Measurements from ENCODE around the gene COL2A1. TPM values are rescaled to one million over a fixed set of nuclear protein-coding genes. Genes with fewer than 3 reads are reported as not detected.

COL2A1 gene
- 0.82 TPM for total RNA-seq

- FAIRE-seq = no peak
Measured at GRCh38 chr12:48004053-48004941, at the start of gene COL2A1. Gene COL2A1, minus strand, starts transcription at chr12:48004476. Its CDS starts 155 bp downstream, at chr12:48004321.

DNA sequence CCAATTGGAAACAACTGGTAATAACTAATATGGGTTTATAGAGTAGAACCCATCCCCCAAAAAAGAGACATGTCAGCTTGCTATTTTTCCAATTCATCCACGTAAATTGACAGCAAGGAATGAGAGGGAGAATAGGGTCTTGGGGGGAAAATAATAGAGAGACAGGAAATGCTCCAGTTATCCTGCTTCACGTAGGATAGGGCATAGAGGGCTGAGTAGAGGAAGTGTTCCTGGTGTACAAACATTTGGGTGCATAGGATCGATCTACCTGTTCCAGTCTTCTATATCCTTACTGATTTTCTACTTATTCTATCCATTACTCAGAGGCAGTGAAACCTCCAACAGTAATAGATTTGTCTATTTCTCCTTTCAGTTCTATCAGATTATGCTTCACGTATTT is 49.6 kb upstream of the COL2A1 start:
- no peak for FAIRE-seq
- DNase-seq (ENCODE audit: low spot score in 2 of 2) = no peak

More at GRCh38 chr12:48004053-48004941, at the start of gene COL2A1:
- peak; percentile 33 to 49 for DNase-seq (ENCODE audit: low spot score in 2 of 2)

DNA sequence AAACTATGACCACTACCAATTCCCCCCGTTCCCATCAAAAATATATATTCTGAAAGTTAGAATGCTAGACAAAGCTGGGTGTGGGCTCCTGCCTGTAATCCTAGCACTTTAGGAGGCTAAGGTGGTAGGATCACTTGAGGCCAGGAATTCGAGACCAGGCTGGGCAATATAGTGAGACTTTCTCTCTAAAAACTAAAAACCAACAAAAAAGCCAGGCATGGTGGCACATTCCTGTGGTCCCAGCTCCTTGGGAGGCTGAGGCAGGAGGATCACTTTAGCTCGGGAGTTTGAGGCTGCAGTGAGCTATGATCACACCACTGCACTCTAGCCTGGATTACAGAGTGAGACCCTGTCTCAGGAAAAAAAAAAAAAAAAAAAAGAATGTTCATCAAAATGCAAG is 48.8 kb upstream of the COL2A1 start:
- FAIRE-seq (no peak), DNase-seq (ENCODE audit: low spot score in 2 of 2) (no peak)

DNA sequence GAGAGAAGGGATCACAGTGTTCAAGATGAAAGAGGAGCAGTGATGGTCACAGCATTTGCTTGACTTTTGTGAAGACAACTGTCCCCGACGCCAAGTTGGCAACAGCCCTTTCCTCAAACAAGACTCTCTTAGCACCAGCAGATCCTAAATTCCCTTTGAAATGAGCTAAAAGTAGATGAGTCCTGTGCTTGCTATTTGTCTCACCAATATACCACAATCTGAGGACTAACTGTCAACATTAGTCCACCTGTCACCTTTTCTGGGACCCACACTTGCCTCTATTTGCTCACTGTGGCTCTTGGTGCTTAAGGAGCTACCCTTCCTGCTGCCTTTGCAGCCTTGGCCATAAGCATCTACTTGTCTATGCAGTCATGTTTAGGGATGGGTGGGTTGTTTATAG is 47.4 kb upstream of the COL2A1 start:
- no peak for FAIRE-seq
- DNase-seq (ENCODE audit: low spot score in 2 of 2) = no peak

DNA sequence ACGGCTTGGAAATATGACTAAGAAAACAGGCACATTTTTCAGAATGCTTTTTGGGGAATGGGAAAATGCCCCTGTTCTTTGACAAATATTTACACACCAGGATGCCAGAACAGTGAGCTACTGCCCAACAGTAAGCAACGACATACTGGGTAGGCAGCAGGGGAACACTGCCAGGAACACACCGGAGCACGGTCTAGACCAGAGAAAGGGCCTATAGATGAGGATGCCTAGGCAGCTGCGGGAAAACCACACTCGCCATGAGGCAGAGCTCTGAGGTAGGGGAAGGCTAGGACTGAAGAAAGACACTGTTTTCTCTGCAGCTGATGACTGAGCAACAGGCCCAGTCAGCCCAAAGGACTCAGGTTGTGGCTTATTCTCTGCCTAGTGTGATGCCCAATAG is 45.9 kb upstream of the COL2A1 start:
- DNase-seq (ENCODE audit: low spot score in 2 of 2) (no peak), FAIRE-seq (no peak)

GRCh38 chr12:48045965-48046518 is 41.8 kb upstream of the COL2A1 start:
- DNase-seq (ENCODE audit: low spot score in 2 of 2) (no peak), FAIRE-seq (no peak)

- FAIRE-seq = no peak
- DNase-seq (ENCODE audit: low spot score in 2 of 2) = no peak
Measured at GRCh38 chr12:48045061-48045846, 41.0 kb upstream of the COL2A1 start.

DNA sequence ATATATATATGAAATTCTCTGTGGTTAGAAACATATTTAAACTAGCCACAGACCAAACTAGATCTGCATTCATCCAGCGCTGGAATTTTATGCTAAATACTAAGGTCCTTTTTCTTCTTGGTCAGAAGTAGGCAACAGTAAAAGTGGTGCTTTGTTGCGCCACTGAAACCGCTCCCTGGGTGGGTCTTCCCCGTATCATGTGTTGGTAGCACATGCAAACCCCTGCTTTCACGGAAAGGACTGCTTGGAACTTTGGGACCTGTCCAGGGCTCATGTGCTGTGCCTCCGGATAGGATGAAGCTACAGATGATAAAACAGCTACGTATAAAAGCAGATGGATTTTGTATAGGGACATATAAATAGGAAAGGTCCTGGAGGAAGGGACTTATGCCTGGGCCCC is 40.1 kb upstream of the COL2A1 start:
- DNase-seq (ENCODE audit: low spot score in 2 of 2) (no peak), FAIRE-seq (no peak)

DNA sequence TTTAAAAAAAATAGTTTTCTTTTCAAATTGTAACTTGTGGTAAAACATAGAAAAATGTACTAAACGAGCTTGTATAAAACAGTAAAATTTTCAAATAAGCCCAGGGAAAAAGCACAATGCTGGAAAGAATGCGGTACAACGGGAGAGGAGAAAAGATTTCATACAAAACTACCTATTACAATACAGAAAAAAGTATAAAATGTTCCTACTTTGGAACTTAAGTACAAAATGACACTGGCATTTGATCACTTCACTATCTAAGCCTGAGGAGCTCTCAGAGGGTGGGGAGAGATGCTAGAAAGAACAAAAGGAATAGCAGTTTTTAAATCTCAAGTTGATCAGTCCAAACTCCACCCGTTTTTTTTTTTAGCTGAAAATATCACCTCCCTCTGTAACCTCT is 39.5 kb upstream of the COL2A1 start:
- DNase-seq (ENCODE audit: low spot score in 2 of 2) (no peak), FAIRE-seq (no peak)

- FAIRE-seq = no peak
- no peak for DNase-seq (ENCODE audit: low spot score in 2 of 2)
Measured at GRCh38 chr12:48041591-48042423, 37.5 kb upstream of the COL2A1 start.

DNA sequence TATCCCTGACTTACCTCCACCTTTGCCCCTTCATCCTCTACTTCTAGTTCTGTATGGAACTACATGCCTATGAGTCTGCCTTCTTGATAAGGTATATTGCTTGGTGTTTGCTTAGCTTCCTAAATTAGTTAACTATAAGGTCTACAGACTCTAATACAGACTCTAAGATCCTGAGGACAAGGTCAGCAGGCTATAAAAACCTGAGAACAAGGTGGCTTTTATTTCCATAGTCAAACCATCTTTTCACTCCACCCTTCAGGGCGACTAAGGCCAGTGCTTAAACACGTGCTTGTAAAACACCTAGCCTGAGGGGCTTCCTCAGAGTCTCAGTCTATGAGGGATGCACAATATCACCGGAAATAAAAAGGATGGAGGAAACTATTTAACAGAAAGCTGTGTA is 36.1 kb upstream of the COL2A1 start:
- FAIRE-seq (no peak), DNase-seq (ENCODE audit: low spot score in 2 of 2) (no peak)

DNA sequence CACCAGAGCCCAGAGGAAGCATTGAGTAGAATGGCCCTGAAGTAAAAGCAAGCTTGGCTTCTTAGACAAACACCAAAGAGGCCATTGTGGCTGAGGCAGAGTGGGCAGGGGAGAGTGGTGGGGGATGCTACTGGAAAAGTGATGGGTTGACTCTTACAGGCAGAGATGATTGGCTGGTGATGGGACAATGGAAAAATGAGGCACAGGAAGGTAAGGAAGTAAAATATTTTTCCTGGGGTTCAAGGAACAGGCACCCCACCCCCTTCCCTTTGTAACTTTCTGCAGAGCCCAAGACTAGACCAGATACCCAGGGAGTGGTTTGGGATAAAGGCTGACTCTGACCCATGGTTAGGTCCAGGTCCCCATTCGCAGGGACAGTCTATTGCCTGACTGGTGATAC is 34.9 kb upstream of the COL2A1 start:
- FAIRE-seq = no peak

GRCh38 chr12:48038085-48038484 is 33.8 kb upstream of the COL2A1 start:
- FAIRE-seq = no peak

More for the DNA sequence above, 34.9 kb upstream of the COL2A1 start:
- no peak for DNase-seq (ENCODE audit: low spot score in 2 of 2)

DNA sequence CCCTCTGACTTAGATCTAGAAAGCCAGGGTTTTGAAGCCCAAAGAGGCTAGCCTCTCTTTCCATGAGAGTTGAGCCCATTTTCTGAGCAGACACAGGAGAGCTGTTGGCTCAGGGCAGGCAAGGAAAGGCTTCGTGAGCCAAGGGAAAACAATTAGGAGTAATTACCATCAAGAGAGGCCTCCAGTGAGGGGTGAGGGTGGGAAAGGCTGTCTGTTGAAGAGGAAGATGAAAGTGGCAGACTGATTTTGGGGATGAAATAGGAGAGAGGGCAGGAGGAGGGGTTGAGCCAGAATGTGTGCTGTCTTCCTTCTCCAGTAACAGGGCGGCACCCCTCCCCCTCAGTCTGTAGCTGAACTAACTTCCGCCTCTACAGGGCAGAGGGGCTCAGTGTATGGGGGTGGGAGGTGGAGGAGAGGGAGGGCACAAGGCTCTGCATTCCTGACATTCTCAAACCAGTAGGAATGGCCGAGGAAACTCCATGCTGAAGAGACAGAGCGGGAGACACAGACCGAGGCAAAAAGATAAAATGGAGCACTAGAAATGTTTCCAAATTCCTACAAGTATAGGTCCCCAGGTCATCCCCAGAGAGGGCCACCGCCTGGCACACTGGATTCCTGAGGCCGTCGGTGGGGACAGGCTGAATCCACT is 33.1 kb upstream of the COL2A1 start:
- no peak for FAIRE-seq
- no peak for DNase-seq (ENCODE audit: low spot score in 2 of 2)

More at GRCh38 chr12:48038085-48038484, 33.8 kb upstream of the COL2A1 start:
- no peak for DNase-seq (ENCODE audit: low spot score in 2 of 2)

- no peak for DNase-seq (ENCODE audit: low spot score in 2 of 2)
- FAIRE-seq = no peak
Measured at GRCh38 chr12:48036818-48037217, 32.5 kb upstream of the COL2A1 start.

GRCh38 chr12:48034835-48035805 is 30.8 kb upstream of the COL2A1 start:
- no peak for DNase-seq (ENCODE audit: low spot score in 2 of 2)

GRCh38 chr12:48033451-48033850 is 29.2 kb upstream of the COL2A1 start:
- DNase-seq (ENCODE audit: low spot score in 2 of 2) (no peak), FAIRE-seq (no peak)

More at GRCh38 chr12:48034835-48035805, 30.8 kb upstream of the COL2A1 start:
- no peak for FAIRE-seq

DNA sequence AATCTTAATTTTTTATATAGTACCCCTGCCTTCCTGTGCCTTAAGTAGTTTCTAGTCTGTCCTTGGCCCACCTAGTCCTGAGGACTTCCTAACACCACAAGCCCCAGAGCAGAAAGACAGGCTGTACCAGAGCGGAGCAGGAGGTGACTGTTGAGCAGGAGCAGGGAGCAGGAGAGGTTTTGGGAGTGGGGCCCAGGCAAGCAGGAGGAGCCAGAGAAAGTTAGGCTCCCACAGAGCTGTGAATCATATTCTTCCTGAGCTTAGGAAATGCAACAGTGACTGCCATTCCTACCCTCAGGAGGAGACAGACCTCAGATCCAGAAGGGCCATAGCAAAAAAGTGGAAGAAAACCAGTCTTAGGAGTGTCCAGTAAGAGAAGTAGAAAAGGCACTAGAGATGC is 28.3 kb upstream of the COL2A1 start:
- DNase-seq (ENCODE audit: low spot score in 2 of 2) (no peak), FAIRE-seq (no peak)

Measured in frontal cortex (tissue), 4 donors.